Upper lobe of left lung (tissue), 4 donors: ENCODE results near the gene EHD2.

ENCODE experiments used
- POLR2A ChIP-seq, 4 donors: fragments of 450-650 bp; IDR thresholded peaks; one replicate each; pipeline ENCODE4 v1.5.1; 2016 to 2017; ENCODE audit warnings: antibody characterized with exemption in 4 of 4, mild to moderate bottlenecking in 2 of 4
- TF ChIP-seq, protein P1 (sequence below), 6 experiments: fragments of 450-650 bp in 4 of 6; fragments of 200-600 bp in 2 of 6; sonication (generic) in 2 of 6; IDR thresholded peaks; one replicate each; pipeline ENCODE4 v1.5.1; 2016 to 2019; ENCODE audit warnings: antibody characterized with exemption in 6 of 6

DNA sequence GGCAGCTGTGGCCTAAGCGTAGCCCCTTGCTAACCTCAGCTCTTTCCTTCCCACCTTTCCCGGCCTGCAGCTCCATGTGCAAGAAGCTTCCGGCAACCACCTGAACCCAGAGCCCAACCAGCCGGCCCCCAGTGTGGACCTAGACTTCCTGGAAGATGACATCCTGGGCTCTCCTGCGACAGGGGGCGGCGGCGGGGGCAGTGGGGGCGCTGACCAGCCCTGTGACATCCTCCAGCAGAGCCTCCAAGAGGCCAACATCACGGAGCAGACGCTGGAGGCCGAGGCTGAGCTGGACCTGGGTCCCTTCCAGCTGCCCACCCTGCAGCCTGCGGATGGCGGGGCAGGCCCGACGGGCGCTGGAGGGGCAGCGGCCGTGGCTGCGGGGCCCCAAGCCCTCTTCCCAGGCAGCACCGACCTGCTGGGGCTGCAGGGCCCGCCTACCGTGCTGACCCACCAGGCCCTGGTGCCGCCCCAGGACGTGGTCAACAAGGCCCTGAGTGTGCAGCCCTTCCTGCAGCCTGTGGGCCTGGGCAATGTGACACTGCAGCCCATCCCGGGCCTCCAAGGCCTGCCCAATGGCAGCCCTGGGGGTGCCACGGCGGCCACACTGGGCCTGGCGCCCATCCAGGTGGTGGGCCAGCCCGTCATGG, 33.8 kb upstream of the EHD2 start:
- TF ChIP-seq, protein P1, sequence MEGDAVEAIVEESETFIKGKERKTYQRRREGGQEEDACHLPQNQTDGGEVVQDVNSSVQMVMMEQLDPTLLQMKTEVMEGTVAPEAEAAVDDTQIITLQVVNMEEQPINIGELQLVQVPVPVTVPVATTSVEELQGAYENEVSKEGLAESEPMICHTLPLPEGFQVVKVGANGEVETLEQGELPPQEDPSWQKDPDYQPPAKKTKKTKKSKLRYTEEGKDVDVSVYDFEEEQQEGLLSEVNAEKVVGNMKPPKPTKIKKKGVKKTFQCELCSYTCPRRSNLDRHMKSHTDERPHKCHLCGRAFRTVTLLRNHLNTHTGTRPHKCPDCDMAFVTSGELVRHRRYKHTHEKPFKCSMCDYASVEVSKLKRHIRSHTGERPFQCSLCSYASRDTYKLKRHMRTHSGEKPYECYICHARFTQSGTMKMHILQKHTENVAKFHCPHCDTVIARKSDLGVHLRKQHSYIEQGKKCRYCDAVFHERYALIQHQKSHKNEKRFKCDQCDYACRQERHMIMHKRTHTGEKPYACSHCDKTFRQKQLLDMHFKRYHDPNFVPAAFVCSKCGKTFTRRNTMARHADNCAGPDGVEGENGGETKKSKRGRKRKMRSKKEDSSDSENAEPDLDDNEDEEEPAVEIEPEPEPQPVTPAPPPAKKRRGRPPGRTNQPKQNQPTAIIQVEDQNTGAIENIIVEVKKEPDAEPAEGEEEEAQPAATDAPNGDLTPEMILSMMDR (IDR thresholded peaks at IDR 0.05) = no peak
- no peak for TF ChIP-seq POLR2A (IDR thresholded peaks at IDR 0.05)
